ENCODE data around the gene PDCL3. TPM values are rescaled to one million over a fixed set of nuclear protein-coding genes. Genes with fewer than 3 reads are reported as not detected.

The PDCL3 gene
- total and polyA plus RNA-seq, 8 donors = 4.9 to 14.5 (median 8.2) TPM

- TF ChIP-seq CTCF (IDR thresholded peaks at IDR 0.05) = no peak
- no peak for ATAC-seq
- no peaks in the 10 kb centered on the region for H3K36me3 ChIP-seq
- no peak for DNase-seq
- no peak overlapping the region for H3K27ac ChIP-seq
- no peaks in the 10 kb centered on the region for H3K9me3 ChIP-seq
- intact Hi-C loops (cut with DNase I) = loop anchor here (5.0 to 10.0 kb wide), 3 partner anchors 360 to 368 kb away; no protein-coding TSS in a partner anchor
- no peak for FAIRE-seq
- no peaks in the 10 kb centered on the region for H3K4me1 ChIP-seq
- 82 to 87% methylated on average over 11 of the region's 11 CpGs for WGBS, 2 donors
- no peaks in the 10 kb centered on the region for H3K27me3 ChIP-seq
- no peak overlapping the region for H3K4me3 ChIP-seq
Observed at GRCh38 chr2:100614455-100615000, 51.7 kb downstream of the PDCL3 start.

GRCh38 chr2:100615471-100615870, 52.7 kb downstream of the PDCL3 start:
- FAIRE-seq = no peak
- no peaks in the 10 kb centered on the region for H3K4me1 ChIP-seq
- 77 to 80% methylated on average over 6 of the region's 6 CpGs for WGBS, 2 donors

GRCh38 chr2:100615886-100616285, 53.1 kb downstream of the PDCL3 start:
- WGBS, 2 donors = 55 to 64% methylated on average over 4 of the region's 4 CpGs
- ATAC-seq = no peak
- H3K4me3 ChIP-seq = no peak overlapping the region
- no peak for FAIRE-seq
- no peak for DNase-seq
- H3K9me3 ChIP-seq = no peaks in the 10 kb centered on the region
- H3K4me1 ChIP-seq = no peaks in the 10 kb centered on the region
- TF ChIP-seq CTCF (IDR thresholded peaks at IDR 0.05) = no peak
- H3K27ac ChIP-seq = no peak overlapping the region
- H3K27me3 ChIP-seq = no peaks in the 10 kb centered on the region
- no peaks in the 10 kb centered on the region for H3K36me3 ChIP-seq
- intact Hi-C loops (cut with DNase I) = loop anchor here in 1 of 3 donors (10.0 kb wide), 1 partner anchor 359 kb away; no protein-coding TSS in a partner anchor

More at GRCh38 chr2:100615471-100615870, 52.7 kb downstream of the PDCL3 start:
- Histone ChIP-seq H3K27me3 (no peaks in the 10 kb centered on the region), H3K4me3 (no peak overlapping the region), H3K36me3 (no peaks in the 10 kb centered on the region), H3K27ac (no peak overlapping the region), H3K9me3 (no peaks in the 10 kb centered on the region)
- TF ChIP-seq CTCF (IDR thresholded peaks at IDR 0.05) = no peak
- intact Hi-C loops (cut with DNase I) = loop anchor here in 1 of 3 donors (10.0 kb wide), 1 partner anchor 359 kb away; no protein-coding TSS in a partner anchor
- ATAC-seq = no peak
- DNase-seq = no peak

GRCh38 chr2:100616841-100617390, 54.1 kb downstream of the PDCL3 start:
- ATAC-seq (no peak), FAIRE-seq (no peak), DNase-seq (no peak)
- Histone ChIP-seq H3K27me3 (no peaks in the 10 kb centered on the region), H3K4me1 (no peaks in the 10 kb centered on the region), H3K4me3 (no peak overlapping the region), H3K36me3 (no peaks in the 10 kb centered on the region), H3K9me3 (no peaks in the 10 kb centered on the region), H3K27ac (no peak overlapping the region)
- no peak for TF ChIP-seq CTCF (IDR thresholded peaks at IDR 0.05)
- 89 to 93% methylated on average over 8 of the region's 8 CpGs for WGBS, 2 donors
- intact Hi-C loops (cut with DNase I) = loop anchor here in 1 of 3 donors (10.0 kb wide), 1 partner anchor 358 kb away; no protein-coding TSS in a partner anchor

- no peaks in the 10 kb centered on the region for H3K36me3 ChIP-seq
- H3K4me1 ChIP-seq = no peaks in the 10 kb centered on the region
- H3K27ac ChIP-seq = no peak overlapping the region
- H3K27me3 ChIP-seq = no peaks in the 10 kb centered on the region
- ATAC-seq (no peak), DNase-seq (no peak), FAIRE-seq (no peak)
- no peak for TF ChIP-seq CTCF (IDR thresholded peaks at IDR 0.05)
- no peak overlapping the region for H3K4me3 ChIP-seq
- intact Hi-C loops (cut with DNase I) = loop anchor here in 1 of 3 donors (10.0 kb wide), 1 partner anchor 355 kb away; no protein-coding TSS in a partner anchor
- 81% methylated on average over 6 of the region's 6 CpGs for WGBS, 2 donors
- H3K9me3 ChIP-seq = no peaks in the 10 kb centered on the region
Observed at GRCh38 chr2:100619951-100620350, 57.2 kb downstream of the PDCL3 start.
